ENCODE results near the gene OXNAD1.

Gene OXNAD1

GRCh38 chr3:16297997-16298885 lies 33.2 kb downstream of the OXNAD1 start:
- no peak for DNase-seq (ENCODE audit: low spot score)
- in situ Hi-C loops (cut with MboI; ENCODE audit: low sequenced_read_pairs, unreplicated experiment): loop anchor here (25.0 kb wide), 1 partner anchor 914 kb away; no protein-coding TSS in a partner anchor
- no peak for TF ChIP-seq CTCF (IDR thresholded peaks at IDR 0.05; ENCODE audit: borderline replicate concordance, control extremely low read depth, extremely low read depth, insufficient read depth, missing control alignments)

- no peak for TF ChIP-seq CTCF (IDR thresholded peaks at IDR 0.05; ENCODE audit: borderline replicate concordance, control extremely low read depth, extremely low read depth, insufficient read depth, missing control alignments)
- no peak for DNase-seq (ENCODE audit: low spot score)
- in situ Hi-C loops (cut with MboI; ENCODE audit: low sequenced_read_pairs, unreplicated experiment): loop anchor here (25.0 kb wide), 1 partner anchor 913 kb away; no protein-coding TSS in a partner anchor
Observed at GRCh38 chr3:16298891-16299290, 33.9 kb downstream of the OXNAD1 start.

GRCh38 chr3:16299746-16300145 lies 34.7 kb downstream of the OXNAD1 start:
- in situ Hi-C loops (cut with MboI; ENCODE audit: low sequenced_read_pairs, unreplicated experiment): loop anchor here (25.0 kb wide), 1 partner anchor 913 kb away; no protein-coding TSS in a partner anchor
- TF ChIP-seq CTCF (IDR thresholded peaks at IDR 0.05; ENCODE audit: borderline replicate concordance, control extremely low read depth, extremely low read depth, insufficient read depth, missing control alignments): no peak
- DNase-seq (ENCODE audit: low spot score): no peak

- in situ Hi-C loops (cut with MboI; ENCODE audit: low sequenced_read_pairs, unreplicated experiment): no loop called here
- no peak for DNase-seq (ENCODE audit: low spot score)
- TF ChIP-seq CTCF (IDR thresholded peaks at IDR 0.05; ENCODE audit: borderline replicate concordance, control extremely low read depth, extremely low read depth, insufficient read depth, missing control alignments): no peak
Observed at GRCh38 chr3:16300307-16300706, 35.3 kb downstream of the OXNAD1 start.

- no peak for DNase-seq (ENCODE audit: low spot score)
- no peak for TF ChIP-seq CTCF (IDR thresholded peaks at IDR 0.05; ENCODE audit: borderline replicate concordance, control extremely low read depth, extremely low read depth, insufficient read depth, missing control alignments)
- in situ Hi-C loops (cut with MboI; ENCODE audit: low sequenced_read_pairs, unreplicated experiment): no loop called here
Observed at GRCh38 chr3:16300881-16301359, 35.9 kb downstream of the OXNAD1 start.

- DNase-seq (ENCODE audit: low spot score): no peak
- TF ChIP-seq CTCF (IDR thresholded peaks at IDR 0.05; ENCODE audit: borderline replicate concordance, control extremely low read depth, extremely low read depth, insufficient read depth, missing control alignments): no peak
- in situ Hi-C loops (cut with MboI; ENCODE audit: low sequenced_read_pairs, unreplicated experiment): no loop called here
Observed at GRCh38 chr3:16301507-16301906, 36.5 kb downstream of the OXNAD1 start.

All from GM13976 (cell line).